ENCODE measurements around the gene CHTOP. TPM values are rescaled to one million over a fixed set of nuclear protein-coding genes. Genes with fewer than 3 reads are reported as not detected.
"Not testable (repeated sequence)": the region's sequence is repeated elsewhere in the genome, so short reads cannot be mapped to it uniquely, and the experiment has no call there.

The CHTOP gene
- total RNA-seq, 4 donors from 2014 or later, result 34.5 to 43.8 (median 37.6) TPM

- 91% methylated on average over 9 of the region's 9 CpGs for WGBS
- DNase-seq (ENCODE audit: extremely low spot score), result no peak
Observed at GRCh38 chr1:153636312-153636711, 2.4 kb downstream of the CHTOP start.

GRCh38 chr1:153638261-153638660 is 4.4 kb downstream of the CHTOP start:
- Histone ChIP-seq H3K4me3 (no peak overlapping the region), H3K4me1 (peaks cover 51 to 71% (median 55%) of the 10 kb centered on the region in 4 donors), H3K36me3 (peaks cover 59 to 78% (median 70%) of the 10 kb centered on the region in 4 donors), H3K27ac (replicated peaks in 1 of 4) (no peak overlapping the region), H3K9me3 (no peaks in the 10 kb centered on the region), H3K27me3 (peaks cover 0 to 4% (median 0%) of the 10 kb centered on the region in 4 donors)
- intact Hi-C loops (cut with DNase I), result no loop called here
- TF ChIP-seq POLR2AphosphoS5 (IDR thresholded peaks at IDR 0.05) (no peak), EP300 (IDR thresholded peaks at IDR 0.05) (no peak), POLR2A (IDR thresholded peaks at IDR 0.05; ENCODE audit: low read depth) (no peak), CTCF (IDR thresholded peaks at IDR 0.05) (no peak)
- DNase-seq (ENCODE audit: extremely low spot score), result no peak
- WGBS, result 82% methylated on average over 6 of the region's 6 CpGs

More at GRCh38 chr1:153636312-153636711, 2.4 kb downstream of the CHTOP start:
- peaks cover 46 to 58% (median 52%) of the 10 kb centered on the region in 4 donors for H3K36me3 ChIP-seq
- intact Hi-C loops (cut with DNase I), result no loop called here
- H3K27ac ChIP-seq (replicated peaks in 1 of 4), result peak overlapping the region in 2 of 4 donors; percentile 48 to 98
- no peak overlapping the region for H3K4me3 ChIP-seq
- no peak for TF ChIP-seq POLR2AphosphoS5 (IDR thresholded peaks at IDR 0.05)
- no peak for TF ChIP-seq POLR2A (IDR thresholded peaks at IDR 0.05; ENCODE audit: low read depth)
- TF ChIP-seq CTCF (IDR thresholded peaks at IDR 0.05), result no peak
- no peak for TF ChIP-seq EP300 (IDR thresholded peaks at IDR 0.05)
- H3K9me3 ChIP-seq, result no peaks in the 10 kb centered on the region
- H3K4me1 ChIP-seq, result peaks cover 57 to 65% (median 60%) of the 10 kb centered on the region in 4 donors
- peaks cover 0 to 4% (median 0%) of the 10 kb centered on the region in 4 donors for H3K27me3 ChIP-seq

GRCh38 chr1:153639280-153639679 is 5.4 kb downstream of the CHTOP start:
- Histone ChIP-seq H3K9me3 (no peaks in the 10 kb centered on the region), H3K27me3 (no peaks in the 10 kb centered on the region), H3K27ac (replicated peaks in 1 of 4) (no peak overlapping the region), H3K36me3 (peaks cover 65 to 88% (median 75%) of the 10 kb centered on the region in 4 donors), H3K4me3 (no peak overlapping the region), H3K4me1 (peaks cover 47 to 77% (median 58%) of the 10 kb centered on the region in 4 donors)
- intact Hi-C loops (cut with DNase I), result no loop called here
- 60% methylated on average over 3 of the region's 3 CpGs for WGBS
- no peak for DNase-seq (ENCODE audit: extremely low spot score)
- TF ChIP-seq CTCF (IDR thresholded peaks at IDR 0.05), result no peak

GRCh38 chr1:153640213-153640612 is 6.3 kb downstream of the CHTOP start:
- DNase-seq (ENCODE audit: extremely low spot score); intact Hi-C loops (cut with DNase I); H3K9me3 ChIP-seq; H3K27ac ChIP-seq (replicated peaks in 1 of 4); H3K4me3 ChIP-seq; H3K27me3 ChIP-seq: not testable (repeated sequence)
- Histone ChIP-seq H3K36me3 (peaks cover 70 to 97% (median 83%) of the 10 kb centered on the region in 4 donors), H3K4me1 (peaks cover 51 to 77% (median 55%) of the 10 kb centered on the region in 4 donors)
- WGBS, result 96% methylated on average over 5 of the region's 5 CpGs

- H3K4me3 ChIP-seq, result no peak overlapping the region
- no peak for TF ChIP-seq POLR2A (IDR thresholded peaks at IDR 0.05; ENCODE audit: low read depth)
- TF ChIP-seq CTCF (IDR thresholded peaks at IDR 0.05), result no peak
- no peak for TF ChIP-seq POLR2AphosphoS5 (IDR thresholded peaks at IDR 0.05)
- no peak for TF ChIP-seq EP300 (IDR thresholded peaks at IDR 0.05)
- H3K36me3 ChIP-seq, result peaks cover 77 to 100% (median 88%) of the 10 kb centered on the region in 4 donors
- no peaks in the 10 kb centered on the region for H3K27me3 ChIP-seq
- no peak for DNase-seq (ENCODE audit: extremely low spot score)
- no peaks in the 10 kb centered on the region for H3K9me3 ChIP-seq
- H3K27ac ChIP-seq (replicated peaks in 1 of 4), result no peak overlapping the region
- intact Hi-C loops (cut with DNase I), result no loop called here
- peaks cover 45 to 71% (median 48%) of the 10 kb centered on the region in 4 donors for H3K4me1 ChIP-seq
- 64% methylated on average over 6 of the region's 6 CpGs for WGBS
Observed at GRCh38 chr1:153640861-153641260, 7.0 kb downstream of the CHTOP start.

Data from esophagus muscularis mucosa (tissue), 4 donors.